GM18505 (cell line): ENCODE results near the gene LSM7.

Source experiments
- ATAC-seq: cut with Tn5 transposase; IDR thresholded peaks from one replicate; pipeline ENCODE4 v1.9.1; 2021; ENCODE audit not compliant: unreplicated experiment
- POLR2A ChIP-seq: IDR thresholded peaks from 4 replicates; pipeline ENCODE4 v1.6.1; 2011; ENCODE audit warnings: borderline replicate concordance; ENCODE audit not compliant: insufficient read depth, insufficient read length; ENCODE audit errors: extremely low read depth

The LSM7 gene

DNA sequence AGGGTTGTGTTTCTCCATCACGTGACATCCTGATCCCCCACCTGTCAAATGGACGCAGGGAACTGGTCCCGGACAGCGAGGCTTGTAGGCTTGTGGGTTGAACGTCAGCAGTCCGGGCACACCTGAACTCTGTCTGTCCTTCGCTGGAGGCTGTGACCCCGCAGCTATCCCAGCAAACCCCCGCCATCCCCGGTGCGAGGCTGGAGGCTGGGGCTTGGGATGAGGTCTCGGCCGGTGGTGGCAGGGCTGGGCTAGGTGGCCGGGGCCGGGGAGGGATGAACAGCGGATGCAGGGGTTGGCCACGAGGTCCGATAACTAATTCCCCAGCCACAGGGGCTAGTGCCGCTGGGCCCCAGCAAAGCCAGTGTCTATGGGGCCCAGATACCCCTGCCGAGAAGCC lies 8.8 kb downstream of the LSM7 start:
- no peak for ATAC-seq

DNA sequence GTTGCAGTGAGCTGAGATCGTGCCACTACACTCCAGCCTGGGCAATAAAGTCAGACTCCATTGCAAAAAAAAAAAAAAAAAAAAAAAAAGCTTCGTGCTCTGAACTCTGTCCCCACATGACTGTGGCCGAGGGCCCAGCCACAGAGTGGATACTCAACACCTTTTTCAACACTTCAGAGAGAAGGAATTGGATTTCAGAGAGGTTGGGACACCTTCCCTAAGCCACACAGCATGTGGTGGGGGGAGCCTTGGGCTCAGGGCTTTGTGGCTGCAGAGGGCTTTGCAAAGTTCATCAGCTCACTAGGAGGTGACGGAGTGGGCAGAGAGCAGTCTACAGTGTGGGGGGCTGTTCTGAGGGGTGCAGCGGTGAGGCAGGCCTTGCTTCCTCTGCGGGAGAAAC lies 9.5 kb downstream of the LSM7 start:
- no peak for TF ChIP-seq POLR2A
- no peak for ATAC-seq

More for the DNA sequence above, 8.8 kb downstream of the LSM7 start:
- no peak for TF ChIP-seq POLR2A

DNA sequence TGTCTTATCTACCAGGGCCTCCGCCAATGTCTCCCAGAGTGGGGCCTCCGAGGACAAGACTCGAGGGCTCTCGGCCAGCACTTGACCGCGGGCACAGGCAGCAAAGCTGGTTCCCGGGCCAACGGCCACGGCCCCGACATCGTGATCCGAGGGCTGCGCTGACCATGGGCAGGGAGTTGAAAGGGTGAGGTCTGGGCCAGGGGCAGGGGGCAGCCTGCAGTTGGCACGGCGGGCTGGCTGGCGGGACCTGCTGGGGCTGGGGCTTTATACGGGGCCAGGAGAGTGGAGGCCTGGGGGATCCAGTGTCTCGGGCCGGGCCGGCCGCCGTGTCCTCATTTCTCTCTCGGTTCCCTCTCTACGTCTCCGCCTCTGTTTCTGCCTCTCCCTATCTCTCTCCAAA lies 10.6 kb downstream of the LSM7 start:
- no peak for TF ChIP-seq POLR2A
- no peak for ATAC-seq

DNA sequence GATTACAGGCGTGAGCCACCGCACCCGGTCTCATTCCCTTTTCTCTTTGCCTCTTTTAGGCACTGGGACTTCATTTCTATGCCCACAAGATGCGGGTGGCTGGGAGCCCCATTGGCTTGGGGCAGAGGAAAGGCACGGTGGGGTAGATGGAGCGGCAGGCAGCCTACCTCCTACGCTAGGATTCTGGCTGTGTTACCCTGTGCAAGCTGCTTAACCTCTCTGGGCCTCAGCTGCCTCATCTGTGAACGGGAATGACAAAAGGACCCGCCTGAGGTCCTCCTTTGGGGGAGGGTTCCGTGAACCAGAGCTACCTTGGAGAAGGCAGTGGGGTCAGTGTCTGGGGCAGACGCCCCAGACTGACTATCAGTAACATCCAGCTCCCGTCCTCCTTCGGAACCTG lies 11.1 kb downstream of the LSM7 start:
- no peak for ATAC-seq
- no peak for TF ChIP-seq POLR2A

DNA sequence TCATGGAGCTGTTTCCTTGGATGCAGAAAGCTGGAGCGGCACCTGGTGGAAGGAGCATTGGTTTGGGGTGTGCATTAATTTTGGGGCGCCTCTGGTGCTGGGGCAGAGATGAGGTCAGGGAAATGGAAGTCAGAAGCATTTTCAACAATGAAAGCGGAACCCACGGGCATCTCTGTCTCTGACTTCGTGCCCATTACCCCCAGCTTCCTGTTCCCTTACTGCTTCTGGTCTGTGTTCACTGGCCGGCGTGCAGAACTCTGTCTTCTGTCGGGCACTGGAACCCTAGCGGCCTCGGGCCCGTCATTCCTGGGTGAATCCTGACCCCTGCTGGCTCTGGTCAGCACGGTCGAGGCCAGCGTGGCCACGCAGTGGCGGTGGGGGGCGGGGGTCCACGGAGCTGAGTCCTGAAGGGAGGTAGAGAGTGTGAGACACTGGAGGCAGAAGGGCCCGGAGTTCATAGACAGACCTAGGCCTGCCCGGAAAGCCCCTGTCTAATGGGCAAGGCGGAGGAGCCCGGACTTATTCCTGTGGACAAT lies 12.5 kb downstream of the LSM7 start:
- no peak for ATAC-seq
- TF ChIP-seq POLR2A, result no peak

DNA sequence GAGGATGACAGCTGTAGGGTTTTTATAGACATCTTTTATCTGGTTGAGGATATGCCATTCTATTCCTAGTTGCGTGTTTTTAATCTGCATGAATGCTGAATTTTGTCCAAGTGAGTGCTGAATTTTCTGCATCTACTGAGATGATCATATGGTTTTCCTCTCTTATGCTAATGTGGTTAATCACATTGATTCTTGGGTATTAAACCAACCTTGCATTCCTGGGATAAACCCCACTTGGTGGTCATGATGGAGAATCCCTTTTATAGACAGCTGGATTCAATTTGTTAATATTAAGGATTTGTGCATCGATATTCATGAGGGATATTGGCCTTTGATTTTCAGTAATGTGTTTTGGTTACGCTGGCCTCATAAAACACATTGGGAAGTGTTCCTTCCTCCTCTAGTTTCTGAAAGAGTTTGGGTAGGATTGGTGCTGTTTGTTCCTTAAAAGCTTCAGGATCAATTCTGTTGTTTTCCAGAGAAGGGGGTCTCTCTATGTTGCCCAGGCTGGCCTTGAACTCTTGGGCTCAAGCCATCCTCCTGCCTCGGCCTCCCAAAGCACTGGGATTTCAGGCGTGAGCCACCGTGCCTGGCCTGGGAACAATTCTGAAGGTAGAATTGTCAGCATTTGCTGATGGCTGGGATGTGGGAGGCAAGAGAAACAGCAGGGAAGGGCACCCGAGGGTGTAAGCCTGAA lies 13.1 kb downstream of the LSM7 start:
- no peak for ATAC-seq
- TF ChIP-seq POLR2A, result no peak

GRCh38 chr19:2312820-2313501 lies 15.4 kb downstream of the LSM7 start:
- ATAC-seq, result no peak
- no peak for TF ChIP-seq POLR2A

GRCh38 chr19:2311093-2311492 lies 17.3 kb downstream of the LSM7 start:
- no peak for TF ChIP-seq POLR2A
- ATAC-seq, result no peak

DNA sequence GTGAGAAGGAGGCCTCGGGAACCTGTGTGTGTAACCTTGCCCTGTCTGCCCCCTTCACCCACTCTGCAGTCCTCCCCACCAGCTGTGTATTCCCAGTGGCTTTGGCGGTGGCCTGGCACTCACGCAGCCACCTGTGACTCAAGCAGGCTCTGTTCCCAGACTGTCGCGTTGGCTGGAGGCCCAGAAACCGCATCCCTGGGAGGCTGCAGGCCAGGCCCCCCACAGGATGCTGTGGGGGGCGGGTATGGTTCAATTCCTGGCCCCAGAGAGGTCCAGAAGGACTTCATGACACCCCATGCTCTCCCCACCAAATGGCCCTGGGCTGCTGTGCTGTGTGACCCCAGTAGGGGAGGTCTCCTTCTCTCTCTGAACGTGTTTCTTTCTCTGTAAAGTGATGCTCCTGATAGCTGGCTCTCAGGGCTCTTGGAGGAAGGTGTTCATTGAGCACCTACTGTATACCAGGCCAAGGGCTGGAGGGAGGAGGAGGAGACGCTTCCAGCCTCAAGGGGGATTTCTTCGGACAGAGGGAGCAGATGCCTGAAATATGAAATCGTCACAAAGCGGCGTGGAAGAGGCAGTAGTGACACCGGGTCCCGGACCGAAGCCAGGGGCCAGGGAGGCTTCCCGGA lies 18.5 kb downstream of the LSM7 start:
- ATAC-seq, result no peak
- no peak for TF ChIP-seq POLR2A

GRCh38 chr19:2308114-2308556 lies 20.3 kb downstream of the LSM7 start, which contains the start of gene LINGO3:
LINGO3 (minus strand) TSS chr19:2308154; CDS start chr19:2291776, 16,378 bp downstream.
- no peak for TF ChIP-seq POLR2A
- no peak for ATAC-seq

- no peak for TF ChIP-seq POLR2A
- ATAC-seq, result no peak
These were observed 20.8 kb downstream of the LSM7 start for GRCh38 chr19:2307518-2308012.

- no peak for TF ChIP-seq POLR2A
These were observed 21.4 kb downstream of the LSM7 start for GRCh38 chr19:2306971-2307370.

DNA sequence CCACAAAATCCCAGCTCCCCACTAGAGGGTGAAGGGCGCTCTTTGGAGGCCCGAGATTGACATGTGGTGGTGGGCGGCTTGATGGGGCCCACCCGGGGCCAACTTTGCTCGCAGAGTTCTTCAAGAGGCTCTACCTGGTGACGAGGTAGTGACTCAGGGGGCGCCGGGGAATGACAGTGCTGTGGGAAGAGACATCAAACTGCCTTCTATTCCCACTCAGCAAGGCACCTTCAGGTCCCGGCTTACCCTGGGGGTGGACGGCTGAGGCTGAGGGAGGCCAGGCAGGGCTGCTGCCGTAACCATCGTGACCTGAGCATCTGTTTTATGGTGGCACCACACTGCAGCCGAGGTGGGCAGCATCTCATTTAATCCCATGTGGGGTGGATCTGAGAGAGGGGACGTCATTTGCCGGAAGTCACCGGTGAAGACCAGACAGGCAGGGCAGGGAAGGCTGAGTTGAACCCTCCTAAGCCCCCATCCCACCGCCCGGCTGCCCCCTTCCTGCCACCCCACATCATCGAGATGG lies 22.0 kb downstream of the LSM7 start:
- no peak for TF ChIP-seq POLR2A
- ATAC-seq, result no peak

More at GRCh38 chr19:2306971-2307370, 21.4 kb downstream of the LSM7 start:
- no peak for ATAC-seq
